Measurements from ENCODE around the gene PTX4. TPM values are rescaled to one million over a fixed set of nuclear protein-coding genes. Genes with fewer than 3 reads are reported as not detected.

Gene PTX4
- total RNA-seq, 1 donor from 2014 or later: not detected

GRCh38 chr16:1530883-1531637 lies 42.3 kb upstream of the PTX4 start:
- H3K27me3 ChIP-seq: no peaks in the 10 kb centered on the region
- intact Hi-C loops (cut with DNase I): loop anchor here (5.0 kb wide), 2 partner anchors 39 to 81 kb away; partner anchors contain the start of genes CRAMP1, IFT140 and TELO2
- DNase-seq (ENCODE audit: low spot score in 2 of 2): peak in 1 of 2 donors; percentile 80
- H3K27ac ChIP-seq: peak overlapping the region; percentile 90 to 98
- H3K4me1 ChIP-seq: peaks cover 16 to 39% of the 10 kb centered on the region in 2 donors
- H3K4me3 ChIP-seq: no peak overlapping the region
- no peak for TF ChIP-seq CTCF (IDR thresholded peaks at IDR 0.05)
- H3K36me3 ChIP-seq: peaks cover 6 to 7% of the 10 kb centered on the region in 2 donors
- no peaks in the 10 kb centered on the region for H3K9me3 ChIP-seq

- no peaks in the 10 kb centered on the region for H3K9me3 ChIP-seq
- H3K36me3 ChIP-seq: peaks cover 0 to 2% of the 10 kb centered on the region in 2 donors
- H3K4me1 ChIP-seq: peaks cover 12 to 33% of the 10 kb centered on the region in 2 donors
- TF ChIP-seq CTCF (IDR thresholded peaks at IDR 0.05): no peak
- no peak for DNase-seq (ENCODE audit: low spot score in 2 of 2)
- no peaks in the 10 kb centered on the region for H3K27me3 ChIP-seq
- intact Hi-C loops (cut with DNase I): loop anchor here (5.0 kb wide), 2 partner anchors 38 to 82 kb away; partner anchors contain the start of genes CRAMP1, IFT140 and TELO2
- H3K4me3 ChIP-seq: no peak overlapping the region
- H3K27ac ChIP-seq: peak overlapping the region; percentile 90 to 98
Observed at GRCh38 chr16:1530349-1530882, 41.7 kb upstream of the PTX4 start.

GRCh38 chr16:1528921-1529537 lies 40.3 kb upstream of the PTX4 start:
- peaks cover 4 to 5% of the 10 kb centered on the region in 2 donors for H3K36me3 ChIP-seq
- no peaks in the 10 kb centered on the region for H3K27me3 ChIP-seq
- TF ChIP-seq CTCF (IDR thresholded peaks at IDR 0.05): no peak
- H3K4me3 ChIP-seq: no peak overlapping the region
- H3K9me3 ChIP-seq: no peaks in the 10 kb centered on the region
- intact Hi-C loops (cut with DNase I): no loop called here
- no peak overlapping the region for H3K27ac ChIP-seq
- no peak for DNase-seq (ENCODE audit: low spot score in 2 of 2)
- H3K4me1 ChIP-seq: peaks cover 9 to 26% of the 10 kb centered on the region in 2 donors

- Histone ChIP-seq H3K4me3 (no peak overlapping the region), H3K27ac (no peak overlapping the region), H3K27me3 (no peaks in the 10 kb centered on the region), H3K36me3 (peaks cover 8 to 12% of the 10 kb centered on the region in 2 donors), H3K4me1 (peaks cover 9 to 25% of the 10 kb centered on the region in 2 donors), H3K9me3 (no peaks in the 10 kb centered on the region)
- DNase-seq (ENCODE audit: low spot score in 2 of 2): no peak
- no peak for TF ChIP-seq CTCF (IDR thresholded peaks at IDR 0.05)
- intact Hi-C loops (cut with DNase I): no loop called here
Observed at GRCh38 chr16:1527836-1528811, 39.4 kb upstream of the PTX4 start.
